ENCODE data around the gene PI4KB. TPM values are rescaled to one million over a fixed set of nuclear protein-coding genes. Genes with fewer than 3 reads are reported as not detected.
A peak's percentile ranks its signal among the peaks of the same experiment; 100 is the strongest.
"Not testable (repeated sequence)": the region's sequence is repeated elsewhere in the genome, so short reads cannot be mapped to it uniquely, and the experiment has no call there.

PI4KB gene
- total RNA-seq, 2 experiments from 2014 or later = 46.6 to 47.3 TPM

GRCh38 chr1:151352021-151352718 lies 25.0 kb upstream of the PI4KB start:
- TF ChIP-seq CTCF (IDR thresholded peaks at IDR 0.05) = no peak
- H3K4me1 Mint-ChIP-seq (ENCODE audit: low read depth) = peaks cover 10% of the 10 kb centered on the region
- intact Hi-C loops (cut with micrococcal nuclease) = no loop called here
- ChIA-PET CTCF (interaction anchor here (4.0 kb wide), 1 partner anchor 11 kb away, joined by 38 read pairs; no protein-coding TSS in a partner anchor), POLR2A (interaction anchor here (0.6 kb wide), 1 partner anchor 122 kb away, joined by 3 read pairs; no protein-coding TSS in a partner anchor)
- DNase-seq (no peak), ATAC-seq (no peak)
- H3K27me3 Mint-ChIP-seq = no peaks in the 10 kb centered on the region
- no peaks in the 10 kb centered on the region for H3K9me3 Mint-ChIP-seq
- H3K27ac Mint-ChIP-seq = no peak overlapping the region
- H3K4me3 Mint-ChIP-seq = no peak overlapping the region
- H3K36me3 Mint-ChIP-seq (ENCODE audit: low read depth) = no peaks in the 10 kb centered on the region

GRCh38 chr1:151350323-151350722 lies 23.1 kb upstream of the PI4KB start:
- POLR2A ChIA-PET = interaction anchor here (0.7 to 1.5 kb wide), 5 partner anchors 9 to 60 kb away, joined by 3 to 4 read pairs (median 4); partner anchors contain the start of gene PSMB4

GRCh38 chr1:151347523-151348246 lies 20.5 kb upstream of the PI4KB start:
- Mint-ChIP-seq H3K4me3 (peak overlapping the region; percentile 96), H3K4me1 (ENCODE audit: low read depth) (peaks cover 30% of the 10 kb centered on the region), H3K36me3 (ENCODE audit: low read depth) (peaks cover 27% of the 10 kb centered on the region), H3K9me3 (no peaks in the 10 kb centered on the region), H3K27me3 (no peaks in the 10 kb centered on the region), H3K27ac (peak overlapping the region; percentile 94)
- TF ChIP-seq CTCF (IDR thresholded peaks at IDR 0.05) = no peak
- peak; percentile 9 for ATAC-seq
- ChIA-PET CTCF (interaction anchor here (1.0 to 1.1 kb wide), 2 partner anchors 20 to 246 kb away, joined by 3 read pairs; no protein-coding TSS in a partner anchor), POLR2A (interaction anchor here (0.8 to 1.6 kb wide), 8 partner anchors 9 to 66 kb away, joined by 3 to 6 read pairs (median 3); partner anchors contain the start of gene ZNF687)
- intact Hi-C loops (cut with micrococcal nuclease) = no loop called here
- DNase-seq = no peak

More at GRCh38 chr1:151350323-151350722, 23.1 kb upstream of the PI4KB start:
- peaks cover 12% of the 10 kb centered on the region for H3K36me3 Mint-ChIP-seq (ENCODE audit: low read depth)
- intact Hi-C loops (cut with micrococcal nuclease); ATAC-seq; H3K27me3 Mint-ChIP-seq; H3K27ac Mint-ChIP-seq; DNase-seq; H3K4me3 Mint-ChIP-seq; H3K9me3 Mint-ChIP-seq: not testable (repeated sequence)
- CTCF ChIA-PET = interaction anchor here (0.6 to 4.0 kb wide), 4 partner anchors 9 to 160 kb away, joined by 3 to 38 read pairs (median 5); partner anchors contain the start of gene VPS72
- H3K4me1 Mint-ChIP-seq (ENCODE audit: low read depth) = peaks cover 20% of the 10 kb centered on the region

GRCh38 chr1:151346769-151347522 lies 19.7 kb upstream of the PI4KB start, which contains the start of gene RFX5:
Gene RFX5 (minus strand): TSS chr1:151347252. CDS start chr1:151346320, 932 bp downstream.
- H3K9me3 Mint-ChIP-seq = no peaks in the 10 kb centered on the region
- peaks cover 27% of the 10 kb centered on the region for H3K36me3 Mint-ChIP-seq (ENCODE audit: low read depth)
- intact Hi-C loops (cut with micrococcal nuclease) = no loop called here
- H3K4me1 Mint-ChIP-seq (ENCODE audit: low read depth) = peaks cover 30% of the 10 kb centered on the region
- DNase-seq = peak; percentile 97
- TF ChIP-seq CTCF (IDR thresholded peaks at IDR 0.05) = no peak
- ChIA-PET CTCF (interaction anchor here (1.1 kb wide), 1 partner anchor 247 kb away, joined by 3 read pairs; no protein-coding TSS in a partner anchor), POLR2A (interaction anchor here (0.7 to 1.6 kb wide), 9 partner anchors 9 to 66 kb away, joined by 3 to 6 read pairs (median 3); partner anchors contain the start of gene ZNF687)
- peak; percentile 96 for ATAC-seq
- H3K27me3 Mint-ChIP-seq = no peaks in the 10 kb centered on the region
- H3K27ac Mint-ChIP-seq = peak within 1 kb of the TSS; percentile 94
- peak within 1 kb of the TSS; percentile 96 for H3K4me3 Mint-ChIP-seq

Data from activated CD8-positive, alpha-beta T cell treated with anti-CD3 and anti-CD28 coated beads for 36 hours (primary cell).